K562 (cell line): ENCODE data around the gene ENSA.

ENCODE experiments used
- CBX5 ChIP-seq: IDR thresholded peaks from 2 replicates; pipeline ENCODE4 v1.6.1; 2014; ENCODE audit warnings: low read depth, borderline replicate concordance
- ESRRA ChIP-seq: fragments of 450-650 bp; IDR thresholded peaks from 2 replicates; pipeline ENCODE4 v1.6.1; 2014; ENCODE audit warnings: low read depth, mild to moderate bottlenecking, moderate library complexity, borderline replicate concordance
- HDAC2 ChIP-seq: fragments of 450-650 bp; IDR thresholded peaks from 2 replicates; pipeline ENCODE4 v1.6.1; 2016; ENCODE audit warnings: mild to moderate bottlenecking
- KDM1A ChIP-seq, 2 experiments: fragments of 450-650 bp; IDR thresholded peaks; 2 replicates each; pipeline ENCODE4 v1.6.1; 2016; ENCODE audit warnings: mild to moderate bottlenecking in 2 of 2
- MXD1 ChIP-seq: fragments of 250-450 bp; sonication (Bioruptor Pico); IDR thresholded peaks from 2 replicates; pipeline ENCODE4 v1.8.0; 2021; ENCODE audit warnings: borderline replicate concordance, mild to moderate bottlenecking, moderate library complexity; ENCODE audit not compliant: poor library complexity, severe bottlenecking
- SRF ChIP-seq, 2 experiments: fragments of 250-450, 450-650 bp in 1 of 2; sonication (Bioruptor Pico) in 1 of 2; sonication (generic) in 1 of 2; formaldehyde crosslinking; IDR thresholded peaks; 2 replicates each; pipeline versions ENCODE4 v1.5.0 to v1.5.1; 2020 to 2022; ENCODE audit warnings: mild to moderate bottlenecking in 1 of 2, missing genetic modification reagents in 1 of 2
- ZBTB11 ChIP-seq, 3 experiments: fragments of 200-800 bp in 1 of 3; fragments of 250-450 bp in 1 of 3; fragments of 450-650 bp in 1 of 3; sonication (Bioruptor Pico) in 1 of 3; sonication (Bioruptor generic) in 1 of 3; formaldehyde crosslinking in 1 of 3; IDR thresholded peaks; 2 replicates each; pipeline versions ENCODE4 v1.6.1 to v1.8.0; 2016 to 2022; ENCODE audit warnings: mild to moderate bottlenecking in 2 of 3, missing genetic modification characterization in 2 of 3, missing compliant biosample characterization in 1 of 3, moderate library complexity in 1 of 3
- ZNF408 ChIP-seq: fragments of 250-450 bp; sonication (Bioruptor Pico); IDR thresholded peaks from 2 replicates; pipeline ENCODE4 v1.4.0; 2020; ENCODE audit warnings: low read depth, mild to moderate bottlenecking, moderate library complexity
- TF ChIP-seq, protein P1 (sequence below): sonication (generic); formaldehyde crosslinking; IDR thresholded peaks from 2 replicates; pipeline ENCODE4 v1.5.0; 2020; ENCODE audit warnings: missing genetic modification reagents
- TF ChIP-seq, protein P2 (sequence below), 3 experiments: IDR thresholded peaks in 2 of 3; conservative IDR thresholded peaks in 1 of 3; 2 replicates each; pipeline ENCODE4 v1.5.1; 2011 to 2012; ENCODE audit warnings: low read length in 3 of 3, mild to moderate bottlenecking in 3 of 3, control low read depth in 2 of 3, improper control_type of control experiment in 1 of 3, inconsistent platforms in 1 of 3, low read depth in 1 of 3, mixed read lengths in 1 of 3, moderate library complexity in 1 of 3; ENCODE audit not compliant: insufficient read depth in 2 of 3
- TF ChIP-seq, protein P3 (sequence below): fragments of 250-450 bp; sonication (Bioruptor Pico); IDR thresholded peaks from 2 replicates; pipeline ENCODE4 v1.5.0; 2021
- TF ChIP-seq, protein P4 (sequence below): sonication (generic); formaldehyde crosslinking; IDR thresholded peaks from 2 replicates; pipeline ENCODE4 v1.8.1; 2023; ENCODE audit warnings: mild to moderate bottlenecking, missing genetic modification reagents
- TF ChIP-seq, protein P5 (sequence below): fragments of 450-650 bp; IDR thresholded peaks from 2 replicates; pipeline ENCODE4 v1.6.1; 2016; ENCODE audit warnings: antibody characterized with exemption

DNA sequence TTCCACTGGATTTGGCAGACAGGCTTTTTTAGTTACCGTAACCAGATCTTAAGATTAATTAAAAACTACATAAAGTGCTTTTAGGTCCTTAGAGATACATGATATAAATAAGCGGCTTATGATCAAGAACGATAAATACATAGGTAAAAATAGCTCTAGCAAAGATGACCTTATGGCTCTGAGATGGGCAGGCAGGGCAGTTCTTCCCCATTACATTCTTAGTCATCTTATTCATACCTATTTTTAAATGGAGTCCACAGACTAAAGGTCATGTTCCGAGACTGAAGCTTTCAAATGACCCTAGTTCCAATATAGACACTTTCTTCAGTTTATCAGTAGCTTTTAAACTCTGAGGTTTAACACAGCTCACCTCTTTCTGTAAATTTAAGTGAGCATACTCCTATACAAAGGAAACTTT, 54.3 kb downstream of the ENSA start:
- no peak for TF ChIP-seq SRF (CRISPR knock-in tag; IDR thresholded peaks at IDR 0.05)
- no peak for TF ChIP-seq HDAC2
- no peak for TF ChIP-seq ZNF408
- no peak for TF ChIP-seq KDM1A (IDR thresholded peaks at IDR 0.05)
- TF ChIP-seq MXD1 (CRISPR knock-in tag) = no peak
- TF ChIP-seq ESRRA = no peak
- no peak for TF ChIP-seq CBX5
- TF ChIP-seq, protein P1, sequence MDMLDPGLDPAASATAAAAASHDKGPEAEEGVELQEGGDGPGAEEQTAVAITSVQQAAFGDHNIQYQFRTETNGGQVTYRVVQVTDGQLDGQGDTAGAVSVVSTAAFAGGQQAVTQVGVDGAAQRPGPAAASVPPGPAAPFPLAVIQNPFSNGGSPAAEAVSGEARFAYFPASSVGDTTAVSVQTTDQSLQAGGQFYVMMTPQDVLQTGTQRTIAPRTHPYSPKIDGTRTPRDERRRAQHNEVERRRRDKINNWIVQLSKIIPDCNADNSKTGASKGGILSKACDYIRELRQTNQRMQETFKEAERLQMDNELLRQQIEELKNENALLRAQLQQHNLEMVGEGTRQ (CRISPR knock-in tag) = no peak
- TF ChIP-seq, protein P2, sequence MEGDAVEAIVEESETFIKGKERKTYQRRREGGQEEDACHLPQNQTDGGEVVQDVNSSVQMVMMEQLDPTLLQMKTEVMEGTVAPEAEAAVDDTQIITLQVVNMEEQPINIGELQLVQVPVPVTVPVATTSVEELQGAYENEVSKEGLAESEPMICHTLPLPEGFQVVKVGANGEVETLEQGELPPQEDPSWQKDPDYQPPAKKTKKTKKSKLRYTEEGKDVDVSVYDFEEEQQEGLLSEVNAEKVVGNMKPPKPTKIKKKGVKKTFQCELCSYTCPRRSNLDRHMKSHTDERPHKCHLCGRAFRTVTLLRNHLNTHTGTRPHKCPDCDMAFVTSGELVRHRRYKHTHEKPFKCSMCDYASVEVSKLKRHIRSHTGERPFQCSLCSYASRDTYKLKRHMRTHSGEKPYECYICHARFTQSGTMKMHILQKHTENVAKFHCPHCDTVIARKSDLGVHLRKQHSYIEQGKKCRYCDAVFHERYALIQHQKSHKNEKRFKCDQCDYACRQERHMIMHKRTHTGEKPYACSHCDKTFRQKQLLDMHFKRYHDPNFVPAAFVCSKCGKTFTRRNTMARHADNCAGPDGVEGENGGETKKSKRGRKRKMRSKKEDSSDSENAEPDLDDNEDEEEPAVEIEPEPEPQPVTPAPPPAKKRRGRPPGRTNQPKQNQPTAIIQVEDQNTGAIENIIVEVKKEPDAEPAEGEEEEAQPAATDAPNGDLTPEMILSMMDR (IDR thresholded peaks at IDR 0.05 in 2 of 3, conservative IDR thresholded peaks at IDR 0.05 in 1 of 3; ENCODE audit: insufficient read depth in 2 of 3, low read depth in 1 of 3, low read length in 3 of 3) = no peak
- TF ChIP-seq, protein P3, sequence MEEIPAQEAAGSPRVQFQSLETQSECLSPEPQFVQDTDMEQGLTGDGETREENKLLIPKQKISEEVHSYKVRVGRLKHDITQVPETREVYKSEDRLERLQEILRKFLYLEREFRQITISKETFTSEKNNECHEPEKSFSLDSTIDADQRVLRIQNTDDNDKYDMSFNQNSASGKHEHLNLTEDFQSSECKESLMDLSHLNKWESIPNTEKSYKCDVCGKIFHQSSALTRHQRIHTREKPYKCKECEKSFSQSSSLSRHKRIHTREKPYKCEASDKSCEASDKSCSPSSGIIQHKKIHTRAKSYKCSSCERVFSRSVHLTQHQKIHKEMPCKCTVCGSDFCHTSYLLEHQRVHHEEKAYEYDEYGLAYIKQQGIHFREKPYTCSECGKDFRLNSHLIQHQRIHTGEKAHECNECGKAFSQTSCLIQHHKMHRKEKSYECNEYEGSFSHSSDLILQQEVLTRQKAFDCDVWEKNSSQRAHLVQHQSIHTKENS (CRISPR knock-in tag) = no peak
- no peak for TF ChIP-seq ZBTB11 (CRISPR knock-in tag; IDR thresholded peaks at IDR 0.05)
- TF ChIP-seq, protein P4, sequence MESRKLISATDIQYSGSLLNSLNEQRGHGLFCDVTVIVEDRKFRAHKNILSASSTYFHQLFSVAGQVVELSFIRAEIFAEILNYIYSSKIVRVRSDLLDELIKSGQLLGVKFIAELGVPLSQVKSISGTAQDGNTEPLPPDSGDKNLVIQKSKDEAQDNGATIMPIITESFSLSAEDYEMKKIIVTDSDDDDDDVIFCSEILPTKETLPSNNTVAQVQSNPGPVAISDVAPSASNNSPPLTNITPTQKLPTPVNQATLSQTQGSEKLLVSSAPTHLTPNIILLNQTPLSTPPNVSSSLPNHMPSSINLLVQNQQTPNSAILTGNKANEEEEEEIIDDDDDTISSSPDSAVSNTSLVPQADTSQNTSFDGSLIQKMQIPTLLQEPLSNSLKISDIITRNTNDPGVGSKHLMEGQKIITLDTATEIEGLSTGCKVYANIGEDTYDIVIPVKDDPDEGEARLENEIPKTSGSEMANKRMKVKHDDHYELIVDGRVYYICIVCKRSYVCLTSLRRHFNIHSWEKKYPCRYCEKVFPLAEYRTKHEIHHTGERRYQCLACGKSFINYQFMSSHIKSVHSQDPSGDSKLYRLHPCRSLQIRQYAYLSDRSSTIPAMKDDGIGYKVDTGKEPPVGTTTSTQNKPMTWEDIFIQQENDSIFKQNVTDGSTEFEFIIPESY = no peak
- TF ChIP-seq, protein P5, sequence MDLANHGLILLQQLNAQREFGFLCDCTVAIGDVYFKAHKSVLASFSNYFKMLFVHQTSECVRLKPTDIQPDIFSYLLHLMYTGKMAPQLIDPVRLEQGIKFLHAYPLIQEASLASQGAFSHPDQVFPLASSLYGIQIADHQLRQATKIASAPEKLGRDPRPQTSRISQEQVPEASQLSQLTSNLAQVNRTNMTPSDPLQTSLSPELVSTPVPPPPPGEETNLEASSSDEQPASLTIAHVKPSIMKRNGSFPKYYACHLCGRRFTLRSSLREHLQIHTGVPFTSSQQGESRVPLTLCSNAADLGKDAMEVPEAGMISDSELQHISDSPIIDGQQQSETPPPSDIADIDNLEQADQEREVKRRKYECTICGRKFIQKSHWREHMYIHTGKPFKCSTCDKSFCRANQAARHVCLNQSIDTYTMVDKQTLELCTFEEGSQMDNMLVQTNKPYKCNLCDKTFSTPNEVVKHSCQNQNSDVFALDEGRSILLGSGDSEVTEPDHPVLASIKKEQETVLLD = no peak
